ENCODE data around the gene AATK.

AATK gene

GRCh38 chr17:81114351-81115093, 51.5 kb downstream of the AATK start:
- no peak for DNase-seq (ENCODE audit: low read depth)

- no peak for DNase-seq (ENCODE audit: low read depth)
These were observed 52.8 kb downstream of the AATK start for GRCh38 chr17:81113158-81113724.

DNA sequence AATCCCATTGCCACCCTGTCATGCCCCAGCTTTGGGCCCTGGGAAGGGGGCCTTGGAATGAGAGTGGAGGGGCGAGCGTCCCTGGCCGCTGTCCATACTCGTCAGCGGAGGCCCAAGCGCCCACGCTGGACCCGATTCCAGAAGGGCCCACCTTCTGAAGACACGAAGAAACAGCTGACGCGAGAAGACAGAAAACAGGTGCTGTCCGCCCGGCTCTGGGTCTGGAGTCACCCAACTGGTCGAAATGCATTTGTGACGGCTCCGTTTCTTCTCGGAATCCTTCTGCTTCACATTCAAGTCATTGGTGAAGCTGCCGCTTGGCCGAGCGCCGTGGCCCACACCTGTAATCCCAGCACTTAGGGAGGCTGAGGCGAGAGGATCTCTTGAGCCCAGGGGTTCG, 53.6 kb downstream of the AATK start:
- no peak for DNase-seq (ENCODE audit: low read depth)

GRCh38 chr17:81111066-81111465, 55.0 kb downstream of the AATK start:
- no peak for DNase-seq (ENCODE audit: low read depth)

GRCh38 chr17:81110488-81111040, 55.5 kb downstream of the AATK start:
- no peak for DNase-seq (ENCODE audit: low read depth)

DNA sequence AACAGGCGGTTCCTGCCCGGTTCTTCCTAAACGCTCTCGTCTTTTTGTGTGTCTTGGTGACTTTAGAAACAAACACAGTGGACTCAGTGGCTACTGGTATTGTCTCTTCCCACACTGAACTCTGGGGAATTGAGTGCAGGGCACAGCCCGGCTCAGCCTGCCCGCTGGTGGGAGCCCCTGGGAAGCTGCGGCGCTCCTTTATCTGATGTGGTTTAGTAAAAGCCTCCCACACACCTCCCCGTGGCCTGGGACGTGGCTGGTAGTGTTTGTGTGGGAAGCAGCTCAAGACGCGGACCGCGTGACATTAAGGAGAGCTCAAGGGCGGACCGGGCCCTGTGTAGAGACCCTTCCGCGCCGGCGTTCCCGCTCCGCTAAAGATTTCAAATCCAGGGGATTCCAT, 56.1 kb downstream of the AATK start:
- no peak for DNase-seq (ENCODE audit: low read depth)

GRCh38 chr17:81108220-81108619, 57.8 kb downstream of the AATK start:
- DNase-seq (ENCODE audit: low read depth), result no peak

DNA sequence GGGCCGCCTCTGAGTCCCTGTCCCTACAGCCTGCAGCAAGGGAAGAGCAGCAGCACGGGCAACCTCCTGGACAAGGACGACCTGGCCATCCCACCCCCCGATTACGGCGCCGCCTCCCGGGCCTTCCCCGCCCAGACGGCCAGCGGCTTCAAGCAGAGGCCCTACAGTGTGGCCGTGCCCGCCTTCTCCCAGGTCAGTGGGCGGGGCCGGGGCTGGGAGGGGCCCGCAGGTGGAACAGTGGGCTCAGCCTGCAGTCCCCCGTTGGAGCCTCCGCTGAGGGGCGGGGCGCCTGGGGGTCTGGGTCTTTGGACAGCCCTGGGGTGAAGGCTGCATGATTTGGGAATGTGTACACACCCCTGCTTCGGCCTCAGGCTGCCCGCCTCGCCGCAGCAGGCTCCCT, 59.3 kb downstream of the AATK start:
- no peak for DNase-seq (ENCODE audit: low read depth)

GRCh38 chr17:81103379-81103778, 62.6 kb downstream of the AATK start:
- no peak for DNase-seq (ENCODE audit: low read depth)

- DNase-seq (ENCODE audit: low read depth), result no peak
These were observed 63.2 kb downstream of the AATK start for GRCh38 chr17:81102869-81103268.

- no peak for DNase-seq (ENCODE audit: low read depth)
These were observed 63.7 kb downstream of the AATK start for GRCh38 chr17:81102352-81102751.

- DNase-seq (ENCODE audit: low read depth), result peak; percentile 79
These were observed 64.3 kb downstream of the AATK start for GRCh38 chr17:81101614-81102306.

- DNase-seq (ENCODE audit: low read depth), result no peak
These were observed 65.4 kb downstream of the AATK start for GRCh38 chr17:81100668-81101067.

GRCh38 chr17:81099888-81100287, 66.1 kb downstream of the AATK start:
- no peak for DNase-seq (ENCODE audit: low read depth)

DNA sequence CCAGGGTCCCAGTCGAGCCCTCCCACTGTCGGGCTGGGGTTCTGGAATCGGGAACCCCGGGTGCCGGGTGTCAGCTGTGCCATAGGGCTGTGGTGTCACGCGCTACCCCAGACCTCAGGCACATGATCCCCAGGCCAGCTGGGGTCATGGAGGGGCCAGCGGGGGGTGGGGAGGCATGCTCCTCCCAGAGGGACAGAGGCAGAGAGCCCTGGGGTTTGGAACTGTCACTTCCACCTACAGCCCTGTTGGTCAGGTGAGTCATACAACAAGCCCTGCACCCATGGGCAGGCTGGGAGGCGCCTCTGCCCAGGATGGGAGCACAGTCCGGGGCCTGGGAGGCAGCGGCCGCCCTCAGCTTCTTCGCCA, 68.1 kb downstream of the AATK start:
- no peak for DNase-seq (ENCODE audit: low read depth)

GRCh38 chr17:81097134-81097942, 68.7 kb downstream of the AATK start:
- DNase-seq (ENCODE audit: low read depth), result peak; percentile 74

GRCh38 chr17:81096741-81097133, 69.3 kb downstream of the AATK start:
- no peak for DNase-seq (ENCODE audit: low read depth)

DNA sequence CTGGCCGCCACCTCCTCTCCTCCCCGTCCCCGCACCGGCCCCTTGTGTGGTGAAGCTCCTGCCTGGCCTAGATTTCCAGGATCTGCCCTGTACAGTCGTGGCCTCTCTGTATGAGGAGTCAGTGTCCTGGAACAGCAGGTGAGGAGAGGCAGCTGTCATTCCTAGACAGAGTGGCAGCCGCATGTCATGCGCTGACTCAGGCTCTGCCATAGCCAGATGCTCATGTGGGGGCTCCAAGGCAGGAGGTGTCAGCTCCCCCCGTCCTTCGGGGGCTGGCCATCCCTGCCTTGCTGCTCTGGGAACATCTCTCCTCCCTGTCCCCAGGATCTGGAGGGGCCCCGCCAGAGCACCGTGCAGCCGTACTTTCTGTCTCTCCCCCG, 70.6 kb downstream of the AATK start:
- peak; percentile 19 for DNase-seq (ENCODE audit: low read depth)

- DNase-seq (ENCODE audit: low read depth), result peak; percentile 92
These were observed 71.3 kb downstream of the AATK start for GRCh38 chr17:81094509-81095382.

DNA sequence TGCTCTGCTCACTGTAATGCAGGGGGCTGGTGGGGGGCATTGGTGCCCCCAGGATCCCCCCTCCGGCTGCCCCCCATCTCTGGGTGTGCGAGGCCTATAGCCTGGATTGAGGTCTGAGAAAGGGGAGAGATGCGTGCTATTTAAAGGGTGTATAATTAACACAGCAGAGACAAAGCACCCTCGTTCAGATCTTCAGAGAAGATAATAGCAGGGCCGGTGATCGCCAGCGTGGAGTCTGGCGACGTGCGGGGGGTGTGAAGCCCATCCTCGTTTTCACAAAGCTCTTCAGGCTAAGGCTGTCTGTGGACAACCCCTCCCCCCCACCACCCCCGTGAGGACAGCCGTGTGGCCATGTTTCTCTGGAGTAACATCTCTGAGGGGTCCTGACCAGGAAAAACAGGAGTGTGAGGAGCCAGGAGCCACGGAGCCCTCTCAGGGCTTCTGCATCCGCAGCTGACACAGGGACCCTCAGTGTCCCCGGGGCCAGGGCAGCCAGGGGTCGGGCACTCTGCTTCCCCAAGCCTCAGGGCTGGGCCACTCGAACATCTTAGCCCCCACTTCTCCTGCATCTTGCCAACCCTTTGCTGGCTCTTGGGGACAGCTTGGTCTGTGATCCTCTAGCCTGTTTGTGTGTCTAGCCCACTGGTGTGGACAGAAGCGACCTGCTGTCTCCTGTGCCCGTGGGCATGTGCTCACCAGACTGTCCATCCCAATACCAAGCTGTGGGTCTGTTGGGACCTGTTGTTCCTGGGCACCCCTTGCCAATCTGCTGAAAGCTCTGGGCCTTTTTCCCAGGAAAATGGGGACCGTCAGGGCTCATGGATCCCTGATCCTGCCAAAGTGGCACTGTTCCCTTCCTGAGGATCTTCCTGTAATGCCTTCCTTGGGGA, 72.2 kb downstream of the AATK start:
- DNase-seq (ENCODE audit: low read depth), result no peak

All from stimulated activated CD8-positive, alpha-beta memory T cell treated with anti-CD3 and anti-CD28 coated beads, Interleukin-12 subunit alpha, Interleukin-12 subunit beta, amount 100 ng/mL, for 4 hours (primary cell).